Retina (tissue), 1 donor: ENCODE measurements around the gene IL4.
"Not testable (repeated sequence)": the region's sequence is repeated elsewhere in the genome, so short reads cannot be mapped to it uniquely, and the experiment has no call there.

Source experiments
- DNase-seq: peaks from one replicate; pipeline ENCODE4 v3.0.0-alpha.2; 2016

IL4 gene

DNA sequence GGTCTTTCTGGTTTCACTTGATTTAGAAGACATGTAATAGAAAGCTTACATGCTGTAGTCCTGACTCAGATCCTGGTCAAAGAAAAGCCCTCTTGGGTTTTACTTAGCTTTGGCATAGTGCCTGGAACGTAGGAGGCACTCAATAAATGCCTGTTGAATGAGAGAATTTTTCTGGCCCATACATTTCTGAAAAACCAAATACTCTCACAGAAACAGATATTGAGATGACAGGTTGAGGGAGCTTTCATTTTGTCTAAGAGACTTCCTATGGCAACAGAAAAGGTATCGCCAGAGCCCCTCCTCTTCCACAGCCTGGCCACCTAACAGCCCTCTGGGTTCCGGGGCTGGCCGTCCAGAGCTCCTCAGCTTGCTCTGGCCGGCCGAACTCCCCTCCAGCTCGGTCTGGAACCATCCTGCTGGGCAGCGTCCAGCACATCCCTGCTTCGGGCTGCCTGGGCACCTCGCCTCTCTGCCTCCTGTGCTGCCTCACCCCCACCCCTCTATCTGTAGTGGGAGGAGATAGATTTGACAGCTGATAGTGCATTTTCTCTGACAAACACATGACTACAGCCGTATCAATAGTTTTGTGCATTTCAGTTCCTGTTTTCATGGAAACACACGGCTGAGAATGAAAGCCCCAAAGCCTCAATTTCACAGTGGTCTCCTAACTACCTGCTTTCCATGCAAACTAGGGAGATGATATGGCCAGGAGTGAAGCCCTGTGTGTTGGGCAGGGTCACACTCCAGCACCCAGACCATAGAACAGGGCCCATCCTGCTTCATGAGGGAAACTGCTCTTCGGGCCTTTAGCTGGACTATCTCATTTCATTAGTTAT lies 1.1 kb downstream of the IL4 start:
- DNase-seq = no peak

GRCh38 chr5:132675936-132676689 lies 2.3 kb downstream of the IL4 start:
- DNase-seq = no peak

DNA sequence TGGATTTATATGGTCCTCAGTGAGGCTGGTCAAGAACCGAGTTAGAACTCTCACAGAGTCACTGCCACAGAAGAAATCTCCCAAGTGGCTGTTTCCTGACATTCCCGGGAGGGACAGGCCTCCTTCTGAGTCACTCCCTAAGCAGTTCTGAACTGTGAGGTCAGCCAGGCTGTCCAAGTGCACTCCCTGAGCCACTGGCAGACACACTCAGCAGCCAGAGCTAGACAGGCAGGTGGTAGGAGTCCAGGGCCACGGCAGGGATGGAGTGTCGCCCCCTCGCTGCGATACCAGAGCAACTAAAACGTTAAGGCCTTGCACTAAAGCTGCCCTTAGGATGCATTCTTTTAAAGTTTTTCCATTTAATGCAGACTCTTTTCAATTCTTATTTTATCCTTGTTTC lies 3.4 kb downstream of the IL4 start:
- DNase-seq = no peak

DNA sequence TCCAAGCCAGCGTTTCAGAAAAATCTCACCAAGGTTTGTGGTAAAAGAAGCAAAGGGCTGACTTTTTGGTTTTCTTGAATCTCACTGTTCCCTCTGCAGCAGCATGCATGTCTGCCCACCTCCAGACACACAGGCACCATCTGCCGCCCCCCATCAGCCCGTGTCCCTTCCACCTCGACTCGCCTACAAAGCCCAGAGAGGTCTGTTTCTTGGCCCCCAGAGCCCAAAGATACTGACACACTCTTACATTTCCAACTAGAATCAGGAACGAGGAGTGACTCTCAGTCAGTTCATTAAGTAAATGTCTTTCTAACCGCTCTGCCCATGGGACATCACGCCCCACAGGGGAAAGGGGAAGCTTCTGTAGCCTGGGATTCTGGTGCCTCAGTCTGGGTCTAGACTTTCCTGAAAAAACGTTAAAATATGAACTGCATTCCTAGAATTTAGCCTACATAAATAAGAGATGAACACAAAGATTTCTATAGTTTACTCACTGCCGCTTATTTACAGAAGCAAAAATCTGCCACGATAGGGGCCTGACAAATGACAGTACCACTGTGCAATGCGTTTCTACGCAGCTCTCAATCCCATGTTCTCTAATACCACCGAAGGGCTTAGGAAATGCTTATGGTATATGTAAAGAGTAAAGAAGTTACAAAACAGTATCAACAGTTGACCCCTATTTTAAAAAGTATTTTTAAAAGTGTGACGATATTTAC lies 4.1 kb downstream of the IL4 start:
- no peak for DNase-seq

DNA sequence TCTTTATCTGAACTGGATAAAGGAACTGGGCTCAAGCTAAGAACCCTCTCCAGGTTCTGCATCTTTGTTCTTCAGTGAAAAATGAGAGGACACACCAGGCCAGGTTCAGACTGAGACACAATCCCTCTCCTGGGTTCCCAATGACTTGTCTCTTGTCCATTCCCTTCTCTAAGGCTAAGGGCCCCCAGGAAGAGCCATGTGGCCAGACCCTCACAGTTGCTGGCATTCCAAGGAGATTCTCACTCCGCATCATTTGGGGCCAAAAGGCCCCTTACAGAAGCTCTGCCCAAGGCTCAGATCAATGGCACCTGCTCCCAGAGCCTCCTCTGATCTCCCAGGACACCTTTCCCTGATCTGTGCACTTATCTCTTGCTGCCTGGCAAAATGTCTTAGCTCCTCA lies 4.9 kb downstream of the IL4 start:
- DNase-seq = no peak

- no peak for DNase-seq
Measured at GRCh38 chr5:132679166-132679565, 5.4 kb downstream of the IL4 start.

GRCh38 chr5:132679717-132680380 lies 6.1 kb downstream of the IL4 start:
- no peak for DNase-seq

DNA sequence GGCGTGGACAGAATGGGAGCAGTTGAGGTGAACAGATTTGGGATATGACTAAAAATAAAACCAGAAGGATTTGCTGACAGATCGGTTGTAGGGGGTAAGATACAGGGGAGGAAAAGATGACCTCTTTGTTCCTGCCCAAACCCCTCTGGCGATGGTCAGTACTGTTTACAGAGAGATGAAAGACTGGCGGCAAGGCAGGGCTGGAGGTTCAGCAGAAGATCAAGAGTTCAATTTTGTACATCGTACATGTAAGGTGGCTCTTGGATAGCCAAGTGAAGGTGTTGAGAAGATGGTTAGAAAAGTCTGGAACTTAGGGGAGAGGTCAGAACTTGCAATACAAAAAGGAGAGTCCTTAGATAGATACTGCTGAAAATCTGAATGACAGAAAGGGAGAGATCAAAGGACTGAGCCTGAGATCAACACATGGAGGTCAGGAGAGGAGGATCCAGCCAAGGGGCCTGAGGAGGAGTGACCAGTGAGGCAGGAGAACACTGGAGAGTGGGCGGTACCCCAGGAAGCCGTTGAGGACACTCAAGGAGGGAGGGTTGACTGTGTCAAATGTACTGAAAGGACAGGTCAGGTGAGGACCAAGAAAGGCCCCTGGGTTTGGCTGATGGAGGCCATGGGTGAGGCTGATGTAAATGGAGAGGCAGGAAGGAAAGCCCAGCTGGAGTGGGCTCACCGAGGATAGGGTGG lies 7.1 kb downstream of the IL4 start:
- DNase-seq = no peak

- no peak for DNase-seq
Measured at GRCh38 chr5:132681476-132681831, 7.7 kb downstream of the IL4 start.

- no peak for DNase-seq
Measured at GRCh38 chr5:132681983-132682382, 8.2 kb downstream of the IL4 start.

GRCh38 chr5:132684491-132684890 lies 10.7 kb downstream of the IL4 start:
- DNase-seq = no peak

- no peak for DNase-seq
Measured at GRCh38 chr5:132684922-132685720, 11.3 kb downstream of the IL4 start.

- DNase-seq = no peak
Measured at GRCh38 chr5:132686193-132686592, 12.4 kb downstream of the IL4 start.

DNA sequence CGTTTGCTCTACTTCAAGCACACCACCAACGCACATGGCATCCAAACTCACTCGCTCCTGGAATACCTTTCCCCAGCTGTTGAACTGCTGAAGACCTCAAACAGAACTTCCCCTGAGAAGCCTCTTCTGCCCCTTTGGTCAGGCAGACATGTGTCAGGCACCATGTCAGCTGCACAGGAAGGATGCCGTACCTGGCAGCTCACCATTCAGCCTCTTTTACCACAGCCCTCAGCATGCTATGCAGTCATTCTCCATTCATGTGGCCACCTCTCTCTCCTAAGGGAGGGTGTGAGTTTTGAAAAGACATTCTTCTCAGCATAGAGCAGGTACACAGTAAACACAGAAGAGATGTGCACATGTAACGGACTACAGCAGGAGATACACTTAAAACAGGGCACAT lies 14.2 kb downstream of the IL4 start:
- DNase-seq = no peak

DNA sequence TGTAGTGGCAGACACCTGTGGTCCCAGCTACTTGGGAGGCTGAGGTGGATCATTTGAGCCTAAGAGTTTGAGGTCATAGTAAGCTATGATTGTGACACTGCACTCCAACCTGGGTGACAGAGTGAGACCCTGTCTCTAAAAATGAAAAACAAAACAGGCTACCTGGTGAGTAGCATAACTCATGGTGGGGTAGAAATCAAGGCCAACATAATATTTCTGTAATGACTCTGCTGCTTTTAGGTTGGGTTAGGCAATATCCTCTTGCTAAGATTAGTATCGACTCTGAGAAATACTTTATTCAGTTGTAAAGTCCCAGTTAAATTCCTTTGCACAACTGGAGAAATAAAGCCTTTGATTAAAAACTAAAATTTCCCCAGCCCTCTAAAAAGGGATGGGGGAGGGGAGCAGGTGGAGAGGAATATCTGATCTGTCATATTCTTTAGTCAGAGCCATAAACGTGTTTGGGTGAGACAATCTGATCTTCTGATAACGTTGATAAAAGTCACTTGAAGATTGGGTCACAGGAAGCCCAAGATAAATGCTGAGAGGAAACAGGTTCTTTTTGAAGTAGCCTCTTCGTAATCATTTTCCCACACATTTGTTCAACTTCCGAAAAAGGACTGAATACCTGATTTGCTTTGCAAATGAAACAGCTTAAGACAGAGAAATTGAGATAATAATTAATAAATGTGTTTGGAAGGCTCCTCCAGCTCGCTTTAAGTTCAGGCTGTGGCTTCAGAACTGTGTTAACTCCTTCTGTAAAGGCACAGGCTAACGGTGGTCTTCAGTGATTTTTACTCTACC lies 14.9 kb downstream of the IL4 start:
- no peak for DNase-seq

DNA sequence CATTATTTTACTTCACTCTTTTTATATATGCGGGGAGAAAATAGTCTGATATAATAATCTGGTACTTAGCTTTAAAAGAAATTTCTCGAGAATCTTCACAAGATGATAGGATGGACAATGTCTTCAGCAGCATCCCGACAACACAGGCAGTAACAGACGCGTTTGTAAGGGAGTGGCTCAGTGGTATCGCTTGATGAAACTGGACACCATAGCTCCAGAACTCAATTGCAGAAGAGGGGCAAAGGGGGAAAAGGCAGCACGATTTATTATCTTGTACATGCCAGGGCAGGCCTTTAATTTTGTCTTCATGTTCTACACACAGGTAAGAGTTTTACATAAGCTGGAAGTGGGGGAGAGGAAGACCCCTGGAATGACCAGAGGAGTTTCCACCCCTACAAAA lies 15.7 kb downstream of the IL4 start:
- no peak for DNase-seq

DNA sequence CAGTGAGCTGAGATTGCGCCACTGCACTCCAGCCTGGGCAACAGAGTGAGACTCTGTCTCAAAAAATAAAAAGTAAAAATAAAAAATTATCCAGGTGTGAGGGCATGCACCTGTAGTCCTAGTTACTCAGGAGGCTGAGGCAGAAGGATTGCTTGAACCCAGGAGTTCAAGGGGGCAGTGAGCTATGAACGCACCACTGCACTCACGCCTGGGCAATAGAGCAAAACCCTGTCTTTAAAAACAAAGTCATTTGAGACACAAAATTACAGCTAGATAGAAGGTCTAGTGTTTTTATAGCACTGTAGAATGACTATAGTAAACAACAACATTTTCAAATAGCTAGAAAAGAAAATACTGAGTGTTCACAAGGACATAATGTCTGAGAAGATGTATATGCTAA lies 16.4 kb downstream of the IL4 start:
- DNase-seq = no peak

DNA sequence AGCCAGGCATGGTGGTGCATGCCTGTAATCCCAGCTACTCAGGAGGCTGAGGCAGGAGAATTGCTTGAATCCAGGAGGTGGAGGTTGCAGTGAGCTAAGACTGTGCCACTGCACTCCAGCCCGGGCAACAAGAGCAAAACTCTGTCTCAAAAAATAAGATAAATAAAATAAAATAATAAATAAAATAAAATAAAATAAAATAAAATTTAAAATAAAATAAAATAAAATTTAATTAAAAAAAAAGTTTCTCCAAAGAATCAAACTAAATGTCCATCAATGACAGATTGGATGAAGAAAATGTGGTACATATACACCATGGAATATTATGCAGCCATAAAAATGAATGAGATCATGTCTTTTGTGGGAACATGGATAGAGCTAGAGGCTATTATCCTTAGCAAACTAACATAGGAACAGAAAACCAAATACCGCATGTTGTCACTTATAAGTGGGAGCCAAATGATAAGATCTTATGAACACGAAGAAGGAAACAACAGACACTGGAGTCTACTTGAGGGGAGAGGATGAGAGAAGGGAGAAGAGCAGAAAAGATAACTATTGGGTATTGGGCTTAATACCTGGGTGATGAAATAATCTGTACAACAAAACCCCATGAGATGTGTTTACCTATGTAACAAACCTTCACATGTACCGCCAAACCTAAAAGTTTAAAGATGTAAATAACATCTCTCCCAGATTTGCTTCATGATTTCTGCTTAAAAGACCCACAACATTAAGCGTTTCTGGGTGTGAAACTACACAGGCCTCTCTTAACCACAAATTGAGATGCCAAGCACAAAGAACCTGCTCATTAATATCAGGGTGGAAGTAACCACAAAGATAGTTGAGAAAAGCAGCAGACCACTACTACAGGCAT lies 18.2 kb downstream of the IL4 start:
- DNase-seq = not testable (repeated sequence)

- no peak for DNase-seq
Measured at GRCh38 chr5:132692632-132692967, 18.8 kb downstream of the IL4 start.

DNA sequence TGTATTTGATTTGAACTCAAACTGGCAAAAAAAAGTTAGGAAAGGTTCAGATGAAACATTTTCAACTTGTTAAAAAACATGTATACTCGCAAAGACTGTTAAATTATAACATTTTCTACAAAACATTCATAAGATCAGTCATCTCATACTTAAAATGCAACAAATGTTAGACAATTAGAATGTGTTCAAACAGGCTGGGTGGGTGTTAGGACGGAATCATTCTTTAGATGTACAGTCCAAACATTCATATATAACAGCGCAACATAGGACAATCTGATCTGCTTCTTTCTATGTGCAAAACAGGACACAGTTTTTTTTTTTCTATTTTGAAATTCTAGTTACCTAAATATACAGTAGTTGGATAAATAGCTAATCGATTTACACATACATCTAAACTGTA lies 22.2 kb downstream of the IL4 start:
- DNase-seq = no peak
